ENCODE results near the gene PTPRK. TPM values are rescaled to one million over a fixed set of nuclear protein-coding genes. Genes with fewer than 3 reads are reported as not detected.

Gene PTPRK
- total and polyA plus RNA-seq, 10 of the 15 experiments (the other 5 are each of a cell fraction or from before 2014, with no cell fraction given): 0.23 to 1.9 (median 0.55) TPM

GRCh38 chr6:128446497-128446896 lies 73.9 kb downstream of the PTPRK start (continued):
- TF ChIP-seq HSF1 (IDR thresholded peaks at IDR 0.05; ENCODE audit: low read depth, low read length) (no peak), LARP7 (IDR thresholded peaks at IDR 0.05) (no peak), FOS (IDR thresholded peaks at IDR 0.05; ENCODE audit: borderline replicate concordance, extremely low read depth, insufficient read length) (no peak), RELB (IDR thresholded peaks at IDR 0.05; ENCODE audit: low read depth) (no peak), ZNF217 (IDR thresholded peaks at IDR 0.05) (no peak), CHD1 (IDR thresholded peaks at IDR 0.05; ENCODE audit: low read depth, low read length) (no peak), ATF7 (IDR thresholded peaks at IDR 0.05; ENCODE audit: low read depth) (no peak), ZBED1 (IDR thresholded peaks at IDR 0.05; ENCODE audit: borderline replicate concordance) (no peak), E2F8 (IDR thresholded peaks at IDR 0.05; ENCODE audit: low read depth, partially characterized antibody) (no peak), CREM (IDR thresholded peaks at IDR 0.05; ENCODE audit: low read depth) (no peak), YBX1 (IDR thresholded peaks at IDR 0.05) (no peak), SUPT20H (IDR thresholded peaks at IDR 0.05; ENCODE audit: borderline replicate concordance, control insufficient read depth, low read depth, low read length) (no peak), TAF1 (IDR thresholded peaks at IDR 0.05; ENCODE audit: borderline replicate concordance, low read depth, low read length) (no peak)

Measured in GM12878 (cell line).